ENCODE data around the gene DAB2IP. TPM values are rescaled to one million over a fixed set of nuclear protein-coding genes. Genes with fewer than 3 reads are reported as not detected.

DAB2IP gene
- total and polyA plus RNA-seq, 2 experiments from 2014 or later, result 8.9 to 42.8 TPM

GRCh38 chr9:121652838-121653231 is 1.4 kb downstream of the DAB2IP start:
- Histone ChIP-seq H3K27me3 (ENCODE audit: insufficient read depth) (peaks cover 7% of the 10 kb centered on the region; the same call in 1 of the 2 replicates), H2AFZ (no peak overlapping the region), H3K4me3 (peak overlapping the region; percentile 81), H3K36me3 (ENCODE audit: insufficient read depth) (no peaks in the 10 kb centered on the region), H3K9me2 (ENCODE audit: insufficient read depth) (no peaks in the 10 kb centered on the region), H3K4me2 (peak overlapping the region; percentile 98), H3K27ac (ENCODE audit: low read depth) (no peak overlapping the region), H3F3A (replicated peaks; ENCODE audit: low read depth) (peaks cover 8% of the 10 kb centered on the region; the same call in 1 of the 2 replicates), H3K79me2 (replicated peaks; ENCODE audit: insufficient read depth) (peaks cover 28% of the 10 kb centered on the region), H3K4me1 (ENCODE audit: insufficient read depth) (peaks cover 30% of the 10 kb centered on the region), H4K20me1 (replicated peaks; ENCODE audit: insufficient read depth) (peaks cover 27% of the 10 kb centered on the region)
- H3K4me1 Mint-ChIP-seq, result peaks cover 65% of the 10 kb centered on the region
- DNase-seq (ENCODE audit: low spot score) (no peak), ATAC-seq (no peak)
- TF ChIP-seq NANOG (IDR thresholded peaks at IDR 0.05; ENCODE audit: borderline replicate concordance), result no peak
- no peak for TF ChIP-seq CREB1 (CRISPR knock-in tag; IDR thresholded peaks at IDR 0.05; ENCODE audit: low read depth)
- TF ChIP-seq, protein P1, sequence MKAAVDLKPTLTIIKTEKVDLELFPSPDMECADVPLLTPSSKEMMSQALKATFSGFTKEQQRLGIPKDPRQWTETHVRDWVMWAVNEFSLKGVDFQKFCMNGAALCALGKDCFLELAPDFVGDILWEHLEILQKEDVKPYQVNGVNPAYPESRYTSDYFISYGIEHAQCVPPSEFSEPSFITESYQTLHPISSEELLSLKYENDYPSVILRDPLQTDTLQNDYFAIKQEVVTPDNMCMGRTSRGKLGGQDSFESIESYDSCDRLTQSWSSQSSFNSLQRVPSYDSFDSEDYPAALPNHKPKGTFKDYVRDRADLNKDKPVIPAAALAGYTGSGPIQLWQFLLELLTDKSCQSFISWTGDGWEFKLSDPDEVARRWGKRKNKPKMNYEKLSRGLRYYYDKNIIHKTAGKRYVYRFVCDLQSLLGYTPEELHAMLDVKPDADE (IDR thresholded peaks at IDR 0.05), result no peak
- H3K36me3 Mint-ChIP-seq (ENCODE audit: low read depth), result no peaks in the 10 kb centered on the region
- H3K4me3 Mint-ChIP-seq, result peak overlapping the region; percentile 85
- no peaks in the 10 kb centered on the region; the same call in 2 of the 3 replicates for H3K9me3 Mint-ChIP-seq
- no peak overlapping the region for H3K27ac Mint-ChIP-seq
- peaks cover 22% of the 10 kb centered on the region for H3K27me3 Mint-ChIP-seq (ENCODE audit: insufficient read depth, low read depth, poor library complexity)

DNA sequence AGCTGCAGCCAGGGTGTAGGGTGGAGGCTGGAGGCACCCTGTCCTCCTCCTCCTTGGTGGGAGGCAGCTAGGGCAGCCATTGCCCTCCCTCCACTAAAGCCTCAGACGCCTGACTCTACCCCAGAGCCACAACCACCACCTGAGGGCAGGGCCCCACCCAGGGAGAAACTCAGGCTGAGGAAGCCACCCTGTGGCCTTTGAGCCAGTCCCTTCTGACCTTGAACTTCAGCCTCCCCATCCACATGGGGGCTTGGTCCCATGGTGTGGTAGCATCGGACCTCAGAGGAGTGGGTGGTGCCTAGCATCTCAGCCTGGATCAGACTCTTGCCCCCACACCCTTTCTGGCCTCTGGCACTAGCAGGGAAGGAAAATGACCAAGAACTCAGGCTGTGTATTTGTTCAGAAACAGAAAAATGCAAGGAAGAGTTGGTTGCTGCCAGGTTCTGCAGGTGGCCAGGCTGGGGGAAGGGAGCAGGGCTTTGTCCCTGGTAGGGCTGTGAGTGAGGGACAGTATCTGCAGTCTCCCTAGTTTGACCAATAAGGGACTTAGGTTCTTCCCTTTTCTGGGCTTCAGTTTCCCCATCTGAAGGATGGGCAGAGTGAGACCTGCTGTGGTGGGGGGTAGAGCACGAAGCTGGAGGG is 3.2 kb downstream of the DAB2IP start:
- DNase-seq (ENCODE audit: low spot score), result no peak
- Histone ChIP-seq H3K79me2 (replicated peaks; ENCODE audit: insufficient read depth) (peaks cover 38% of the 10 kb centered on the region), H3K4me2 (no peak overlapping the region), H3K27me3 (ENCODE audit: insufficient read depth) (peaks cover 7% of the 10 kb centered on the region; the same call in 1 of the 2 replicates), H3K36me3 (ENCODE audit: insufficient read depth) (no peaks in the 10 kb centered on the region), H2AFZ (no peak overlapping the region), H3F3A (replicated peaks; ENCODE audit: low read depth) (peaks cover 8% of the 10 kb centered on the region; the same call in 1 of the 2 replicates), H4K20me1 (replicated peaks; ENCODE audit: insufficient read depth) (peaks cover 41% of the 10 kb centered on the region), H3K4me3 (no peak overlapping the region), H3K4me1 (ENCODE audit: insufficient read depth) (peaks cover 23% of the 10 kb centered on the region), H3K9me2 (ENCODE audit: insufficient read depth) (no peaks in the 10 kb centered on the region), H3K27ac (ENCODE audit: low read depth) (no peak overlapping the region)
- H3K27ac Mint-ChIP-seq, result no peak overlapping the region
- peaks cover 22% of the 10 kb centered on the region for H3K27me3 Mint-ChIP-seq (ENCODE audit: insufficient read depth, low read depth, poor library complexity)
- no peak for ATAC-seq
- TF ChIP-seq, protein P1 (IDR thresholded peaks at IDR 0.05), result no peak
- TF ChIP-seq JUNB (IDR thresholded peaks at IDR 0.05; ENCODE audit: unreplicated experiment) (no peak), NANOG (IDR thresholded peaks at IDR 0.05; ENCODE audit: borderline replicate concordance) (no peak)
- no peaks in the 10 kb centered on the region; the same call in 2 of the 3 replicates for H3K9me3 Mint-ChIP-seq
- no peaks in the 10 kb centered on the region for H3K36me3 Mint-ChIP-seq (ENCODE audit: low read depth)
- peaks cover 52% of the 10 kb centered on the region for H3K4me1 Mint-ChIP-seq
- H3K4me3 Mint-ChIP-seq, result no peak overlapping the region

DNA sequence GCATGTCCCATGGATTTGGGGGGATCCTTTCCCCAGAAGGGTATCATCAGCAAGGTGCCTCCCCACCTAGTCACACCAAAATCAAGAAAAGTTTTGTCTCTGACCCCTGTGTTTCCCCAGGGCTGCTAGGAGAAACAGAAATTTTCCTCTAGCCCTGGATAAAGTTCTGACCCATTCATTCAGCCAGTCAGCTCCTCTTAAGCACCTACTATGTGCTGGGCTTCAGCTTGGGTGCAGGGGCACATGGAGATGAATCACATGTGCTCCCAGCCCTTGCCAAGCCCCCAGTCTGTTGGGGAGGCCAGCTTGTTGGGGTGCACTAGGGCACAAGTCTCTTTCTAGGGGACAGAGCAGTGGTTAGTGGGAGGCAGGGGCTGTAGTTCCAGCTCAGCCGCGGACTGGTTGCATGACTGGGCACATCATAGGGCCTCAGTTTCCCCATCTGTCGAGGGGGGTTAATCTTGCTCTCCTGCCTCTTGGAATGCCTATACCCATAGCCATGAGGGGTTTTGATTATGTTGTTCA is 3.9 kb downstream of the DAB2IP start:
- peaks cover 17% of the 10 kb centered on the region for H3K4me1 ChIP-seq (ENCODE audit: insufficient read depth)
- peaks cover 8% of the 10 kb centered on the region; the same call in 1 of the 2 replicates for H3F3A ChIP-seq (replicated peaks; ENCODE audit: low read depth)
- H4K20me1 ChIP-seq (replicated peaks; ENCODE audit: insufficient read depth), result peaks cover 44% of the 10 kb centered on the region
- ATAC-seq, result no peak
- H3K36me3 ChIP-seq (ENCODE audit: insufficient read depth), result no peaks in the 10 kb centered on the region
- H3K27ac ChIP-seq (ENCODE audit: low read depth), result no peak overlapping the region
- H3K4me3 Mint-ChIP-seq, result no peak overlapping the region
- no peak for DNase-seq (ENCODE audit: low spot score)
- peaks cover 49% of the 10 kb centered on the region for H3K4me1 Mint-ChIP-seq
- peaks cover 7% of the 10 kb centered on the region; the same call in 1 of the 2 replicates for H3K27me3 ChIP-seq (ENCODE audit: insufficient read depth)
- H3K9me2 ChIP-seq (ENCODE audit: insufficient read depth), result no peaks in the 10 kb centered on the region
- no peaks in the 10 kb centered on the region; the same call in 2 of the 3 replicates for H3K9me3 Mint-ChIP-seq
- H3K4me2 ChIP-seq, result no peak overlapping the region
- H3K36me3 Mint-ChIP-seq (ENCODE audit: low read depth), result no peaks in the 10 kb centered on the region
- H2AFZ ChIP-seq, result no peak overlapping the region
- H3K4me3 ChIP-seq, result no peak overlapping the region
- H3K27me3 Mint-ChIP-seq (ENCODE audit: insufficient read depth, low read depth, poor library complexity), result peaks cover 17% of the 10 kb centered on the region
- H3K79me2 ChIP-seq (replicated peaks; ENCODE audit: insufficient read depth), result peaks cover 41% of the 10 kb centered on the region
- no peak overlapping the region for H3K27ac Mint-ChIP-seq
- TF ChIP-seq EZH2 (IDR thresholded peaks at IDR 0.05; ENCODE audit: low read depth, unreplicated experiment) (no peak), ZNF331 (CRISPR knock-in tag; IDR thresholded peaks at IDR 0.05; ENCODE audit: low read depth) (no peak), STAT1 (IDR thresholded peaks at IDR 0.05; ENCODE audit: unreplicated experiment) (no peak), JUNB (IDR thresholded peaks at IDR 0.05; ENCODE audit: unreplicated experiment) (no peak), POLR2AphosphoS5 (IDR thresholded peaks at IDR 0.05; ENCODE audit: low read depth) (no peak), CTCF (conservative IDR thresholded peaks at IDR 0.05; ENCODE audit: low read depth in 2 of 2) (no peak)

Measured in GM23338 (cell line).